ENCODE results near the gene UBN2. TPM values are rescaled to one million over a fixed set of nuclear protein-coding genes. Genes with fewer than 3 reads are reported as not detected.

The UBN2 gene
- total RNA-seq (2016; rRNA removed; fragmentation: Illumina TruSeq; extraction: Trizol) (5.6 and 8.0 TPM in 2 replicates), polyA plus RNA-seq (2011; rRNA removed) (4.2 and 5.7 TPM in 2 replicates), polyA minus RNA-seq (2011; rRNA and poly(A)+ RNA removed; ENCODE audit: low replicate concordance) (7.1 and 9.9 TPM in 2 replicates), Bru-seq, nascent RNA (percentile 75 among the genes with signal in this experiment), BruChase-seq, experiment 1, labeled RNA remaining after a 6-hour chase (percentile 80 among the genes with signal in this experiment), BruChase-seq, experiment 2, labeled RNA remaining after a 2-hour chase (percentile 83 among the genes with signal in this experiment)
- total RNA-seq (2016; cell fraction: cytosol; rRNA removed; fragmentation: Illumina TruSeq; extraction: Trizol; ENCODE audit: low read depth): 11.1 and 12.3 TPM in 2 replicates
- total RNA-seq (2016; cell fraction: insoluble cytoplasmic fraction; rRNA removed; fragmentation: Illumina TruSeq; extraction: Trizol): 4.9 and 8.3 TPM in 2 replicates
- 4.9 and 7.4 TPM in 2 replicates for total RNA-seq (2016; cell fraction: membrane; rRNA removed; fragmentation: Illumina TruSeq; extraction: Trizol)
- total RNA-seq (2016; cell fraction: nucleus; rRNA removed; fragmentation: Illumina TruSeq; extraction: Trizol): 11.1 and 11.4 TPM in 2 replicates
- 1.5 and 2.2 TPM in 2 replicates for polyA plus RNA-seq (2011; cell fraction: cytosol; rRNA removed)
- polyA plus RNA-seq (2011; cell fraction: nucleus; rRNA removed): 6.1 and 8.1 TPM in 2 replicates
- polyA plus RNA-seq (2012): 3.4 and 4.9 TPM in 2 replicates
- 0.10 TPM in 2 replicates for polyA plus RNA-seq (2016; cell fraction: cytosol; fragmentation: Illumina TruSeq; extraction: Trizol; ENCODE audit: low read depth)
- polyA plus RNA-seq (2016; cell fraction: insoluble cytoplasmic fraction; fragmentation: Illumina TruSeq; extraction: Trizol; ENCODE audit: low read depth): 3.8 and 3.9 TPM in 2 replicates
- 0.32 and 0.34 TPM in 2 replicates for polyA plus RNA-seq (2016; cell fraction: membrane; fragmentation: Illumina TruSeq; extraction: Trizol; ENCODE audit: low read depth)
- polyA plus RNA-seq (2016; cell fraction: nucleus; fragmentation: Illumina TruSeq; extraction: Trizol; ENCODE audit: insufficient read depth, low read depth): 11.0 and 11.4 TPM in 2 replicates
- polyA minus RNA-seq (2011; cell fraction: cytosol; rRNA and poly(A)+ RNA removed): 7.1 and 7.7 TPM in 2 replicates
- polyA minus RNA-seq (2011; cell fraction: nucleus; rRNA and poly(A)+ RNA removed): 24.6 and 27.4 TPM in 2 replicates
- long read RNA-seq, experiment 1: 0 reads
- long read RNA-seq, experiment 2, partial matches to known transcripts: 1 of 8 reads
- long read RNA-seq, experiment 2, other reads (novel, unspliced or antisense): 7 of 8 reads

GRCh38 chr7:139230774-139231512 is at the start of gene UBN2:
TSS of gene UBN2 (plus strand) at chr7:139231237. CDS start at chr7:139231485, 248 bp downstream.
- Histone ChIP-seq H3K9ac (ENCODE audit: insufficient read depth, low read depth, low read length) (peak within 1 kb of the TSS; percentile 92), H3K79me2 (ENCODE audit: insufficient read depth, low read length) (peaks cover 38% of the 10 kb centered on the region), H3K4me3 (replicated peaks in 1 of 3; ENCODE audit: insufficient read depth in 1 of 3, low read depth in 2 of 3, low read length in 3 of 3) (peak within 1 kb of the TSS; percentile 79 to 98 (median 95)), H4K20me1 (ENCODE audit: insufficient read depth, low read length) (no peaks in the 10 kb centered on the region), H3K9me3 (ENCODE audit: low read length) (no peaks in the 10 kb centered on the region), H3K36me3 (replicated peaks in 1 of 2; ENCODE audit: control insufficient read depth in 1 of 2, insufficient read depth in 2 of 2, low read length in 2 of 2) (no peaks in the 10 kb centered on the region), H3K27ac (ENCODE audit: extremely low read length, insufficient read depth, low read length) (peak within 1 kb of the TSS; percentile 82), H3K27me3 (ENCODE audit: control insufficient read depth in 1 of 2, insufficient read depth in 2 of 2, low read length in 2 of 2) (no peaks in the 10 kb centered on the region), H3K4me1 (ENCODE audit: insufficient read depth, low read length) (peaks cover 25% of the 10 kb centered on the region), H3K4me2 (ENCODE audit: low read depth, low read length) (peak within 1 kb of the TSS; percentile 82), H2AFZ (ENCODE audit: low read length) (peak within 1 kb of the TSS; percentile 22)
- ChIA-PET POLR2A (interaction anchor here (1.0 to 3.3 kb wide), 4 partner anchors 97 to 129 kb away, joined by 3 to 10 read pairs (median 8); partner anchors contain the start of gene LUC7L2), CTCF (ENCODE audit: low intra/inter-chr PET ratio, low total read pairs) (no interaction called here)
- ATAC-seq: peak; percentile 94
- 1% methylated on average over 25 of the region's 63 CpGs for WGBS (ENCODE audit: low lambda C conversion rate)
- peak; percentile 54 for FAIRE-seq
- BruUV-seq (replicated peaks): no TSS peak
- peak; percentile 94 for DNase-seq (ENCODE audit: low spot score)
- in situ Hi-C loops (cut with HindIII; ENCODE audit: extremely low pct_ligation_motif_present, low pct_unique_long_range_greater_than_20kb) (no loop called here), intact Hi-C loops (cut with micrococcal nuclease; ENCODE audit: unreplicated experiment) (loop anchor here (1.0 to 10.0 kb wide), 3 partner anchors 98 to 122 kb away; partner anchors contain the start of gene ZC3HAV1)
- TF ChIP-seq RFX3 (CRISPR knock-in tag; IDR thresholded peaks at IDR 0.05): peak; percentile 94
- peak; percentile 66 for TF ChIP-seq ZFP1 (CRISPR knock-in tag; IDR thresholded peaks at IDR 0.05)
- TF ChIP-seq MYNN (CRISPR knock-in tag; IDR thresholded peaks at IDR 0.05; ENCODE audit: low read depth): no peak; the same call in 1 of the 2 replicates
- peak; percentile 73 for TF ChIP-seq BRD4 (CRISPR knock-in tag; IDR thresholded peaks at IDR 0.05)
- peak; percentile 81; the same call in 1 of the 2 replicates for TF ChIP-seq KAT7 (CRISPR knock-in tag; IDR thresholded peaks at IDR 0.05; ENCODE audit: borderline replicate concordance)
- peak; percentile 73 for TF ChIP-seq SALL2 (CRISPR knock-in tag; IDR thresholded peaks at IDR 0.05)
- TF ChIP-seq NRL (CRISPR knock-in tag; IDR thresholded peaks at IDR 0.05; ENCODE audit: borderline replicate concordance): peak; percentile 52; the same call in 1 of the 2 replicates
- TF ChIP-seq RBFOX2 (IDR thresholded peaks at IDR 0.05; ENCODE audit: low read depth, low read length): peak; percentile 92
- TF ChIP-seq EP300 (IDR thresholded peaks at IDR 0.05; ENCODE audit: low read depth in 2 of 2, low read length in 2 of 2): no peak
- TF ChIP-seq EP300 (CRISPR knock-in tag; IDR thresholded peaks at IDR 0.05; ENCODE audit: borderline replicate concordance): no peak
- no peak for TF ChIP-seq ZNF660 (CRISPR knock-in tag; IDR thresholded peaks at IDR 0.05; ENCODE audit: borderline replicate concordance, low read depth)
- TF ChIP-seq, protein P1, sequence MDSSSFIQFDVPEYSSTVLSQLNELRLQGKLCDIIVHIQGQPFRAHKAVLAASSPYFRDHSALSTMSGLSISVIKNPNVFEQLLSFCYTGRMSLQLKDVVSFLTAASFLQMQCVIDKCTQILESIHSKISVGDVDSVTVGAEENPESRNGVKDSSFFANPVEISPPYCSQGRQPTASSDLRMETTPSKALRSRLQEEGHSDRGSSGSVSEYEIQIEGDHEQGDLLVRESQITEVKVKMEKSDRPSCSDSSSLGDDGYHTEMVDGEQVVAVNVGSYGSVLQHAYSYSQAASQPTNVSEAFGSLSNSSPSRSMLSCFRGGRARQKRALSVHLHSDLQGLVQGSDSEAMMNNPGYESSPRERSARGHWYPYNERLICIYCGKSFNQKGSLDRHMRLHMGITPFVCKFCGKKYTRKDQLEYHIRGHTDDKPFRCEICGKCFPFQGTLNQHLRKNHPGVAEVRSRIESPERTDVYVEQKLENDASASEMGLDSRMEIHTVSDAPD (CRISPR knock-in tag; IDR thresholded peaks at IDR 0.05): no peak
- peak; percentile 75; the same call in 1 of the 2 replicates for TF ChIP-seq KDM5B (CRISPR knock-in tag; IDR thresholded peaks at IDR 0.05; ENCODE audit: borderline replicate concordance)
- peak; percentile 92 for TF ChIP-seq CREB1 (IDR thresholded peaks at IDR 0.05)
- peak; percentile 98 for TF ChIP-seq CREB1 (CRISPR knock-in tag; IDR thresholded peaks at IDR 0.05)
- peak; percentile 49; the same call in 1 of the 2 replicates for TF ChIP-seq ZNF343 (CRISPR knock-in tag; IDR thresholded peaks at IDR 0.05)
- TF ChIP-seq ZBTB37 (CRISPR knock-in tag; IDR thresholded peaks at IDR 0.05): no peak
